Measurements from ENCODE around the gene HAUS7. TPM values are rescaled to one million over a fixed set of nuclear protein-coding genes. Genes with fewer than 3 reads are reported as not detected.

Gene HAUS7
- total and polyA plus RNA-seq, 8 donors: 1.8 to 75.3 (median 14.7) TPM

DNA sequence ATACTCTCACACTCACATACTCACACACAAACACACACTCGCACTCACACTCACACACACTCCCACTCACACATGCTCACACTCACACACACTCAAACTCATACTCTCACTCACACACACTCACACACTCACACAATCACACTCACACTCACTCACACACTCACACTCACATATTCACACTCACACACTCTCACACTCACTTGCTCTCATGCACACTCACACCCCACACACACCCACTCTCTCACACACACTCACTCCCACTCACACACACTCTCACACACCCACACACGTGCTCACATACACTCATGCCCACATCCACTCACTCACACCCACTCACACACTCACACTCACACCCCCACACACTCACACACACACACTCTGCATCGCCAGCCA lies 42.1 kb upstream of the HAUS7 start:
- Histone ChIP-seq H3K4me3 (no peak overlapping the region), H3K4me1 (peaks cover 0 to 4% (median 2%) of the 10 kb centered on the region in 4 donors), H3K27ac (no peak overlapping the region), H3K36me3 (no peaks in the 10 kb centered on the region), H3K27me3 (peaks cover 0 to 21% (median 14%) of the 10 kb centered on the region in 3 donors), H3K9me3 (no peaks in the 10 kb centered on the region)
- DNase-seq: no peak
- WGBS, 5 donors: 50 to 64% (median 61%) methylated on average over 2 to 3 of the region's 3 CpGs
- intact Hi-C loops (cut with DNase I; ENCODE audit: low total_unique reads): no loop called here
- no peak for TF ChIP-seq EP300 (IDR thresholded peaks at IDR 0.05)
- no peak for TF ChIP-seq CTCF (IDR thresholded peaks at IDR 0.05)
- no peak for TF ChIP-seq POLR2A (IDR thresholded peaks at IDR 0.05)
- TF ChIP-seq POLR2AphosphoS5 (IDR thresholded peaks at IDR 0.05): no peak

- 68 to 87% (median 83%) methylated on average over 6 to 17 of the region's 17 CpGs for WGBS, 5 donors
- no peak for TF ChIP-seq POLR2A (IDR thresholded peaks at IDR 0.05)
- TF ChIP-seq POLR2AphosphoS5 (IDR thresholded peaks at IDR 0.05): no peak
- no peak for TF ChIP-seq EP300 (IDR thresholded peaks at IDR 0.05)
- no peak for TF ChIP-seq CTCF (IDR thresholded peaks at IDR 0.05)
- Histone ChIP-seq H3K4me3 (no peak overlapping the region), H3K36me3 (no peaks in the 10 kb centered on the region), H3K27me3 (peaks cover 0 to 18% (median 8%) of the 10 kb centered on the region in 3 donors), H3K27ac (no peak overlapping the region), H3K4me1 (peaks cover 0 to 7% (median 3%) of the 10 kb centered on the region in 4 donors), H3K9me3 (no peaks in the 10 kb centered on the region)
- intact Hi-C loops (cut with DNase I; ENCODE audit: low total_unique reads): no loop called here
- DNase-seq: no peak
These were observed 41.6 kb upstream of the HAUS7 start for GRCh38 chrX:153511784-153512500.

DNA sequence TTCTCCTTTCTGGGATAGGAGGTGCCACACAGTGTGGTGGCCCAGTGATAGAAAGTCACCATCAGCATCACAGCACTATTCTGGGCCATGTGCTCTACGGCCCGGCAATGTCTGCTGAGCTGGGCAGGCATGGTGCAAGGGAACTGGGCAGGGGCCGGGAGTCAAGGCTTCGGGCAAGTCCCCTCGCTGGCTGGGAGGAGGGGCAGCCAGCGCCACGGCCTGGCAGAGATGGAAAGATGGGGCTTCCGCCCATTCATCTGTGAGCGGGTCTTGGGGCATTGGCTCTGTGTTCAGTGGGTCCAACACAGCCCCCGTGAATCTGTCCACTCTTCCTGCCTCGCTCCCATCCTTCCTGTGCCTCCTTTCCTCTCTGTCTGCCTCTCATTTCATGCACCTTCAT lies 40.0 kb upstream of the HAUS7 start:
- intact Hi-C loops (cut with DNase I; ENCODE audit: low total_unique reads): no loop called here
- DNase-seq: no peak
- TF ChIP-seq EP300 (IDR thresholded peaks at IDR 0.05): no peak
- no peak for TF ChIP-seq POLR2AphosphoS5 (IDR thresholded peaks at IDR 0.05)
- TF ChIP-seq POLR2A (IDR thresholded peaks at IDR 0.05): no peak
- TF ChIP-seq CTCF (IDR thresholded peaks at IDR 0.05): no peak
- peaks cover 0 to 7% (median 3%) of the 10 kb centered on the region in 4 donors for H3K4me1 ChIP-seq
- H3K27me3 ChIP-seq: peaks cover 0 to 18% (median 0%) of the 10 kb centered on the region in 3 donors
- 70 to 83% (median 74%) methylated on average over 10 to 11 of the region's 11 CpGs for WGBS, 5 donors
- H3K36me3 ChIP-seq: no peaks in the 10 kb centered on the region
- no peak overlapping the region for H3K27ac ChIP-seq
- H3K4me3 ChIP-seq: no peak overlapping the region
- no peaks in the 10 kb centered on the region for H3K9me3 ChIP-seq

DNA sequence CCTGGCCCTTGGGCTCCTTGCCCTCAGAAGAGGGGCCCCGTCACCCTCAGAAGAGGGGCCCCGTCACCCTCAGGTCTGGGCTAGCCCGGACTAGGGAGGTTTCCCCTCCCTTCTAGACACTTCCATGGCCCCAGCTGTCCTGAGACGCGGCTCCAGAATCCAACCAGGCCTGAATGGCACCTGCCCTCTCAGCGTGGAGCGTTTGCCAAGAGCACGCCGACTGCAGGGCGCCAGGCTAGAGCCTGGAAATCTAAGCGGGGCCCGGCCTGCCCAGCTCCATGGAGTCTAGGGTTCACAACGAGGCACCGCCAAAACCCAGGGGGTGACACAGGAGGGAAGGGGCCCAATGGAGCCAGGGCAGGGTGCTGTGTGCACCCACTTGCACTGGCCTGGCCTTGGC lies 39.2 kb upstream of the HAUS7 start:
- Histone ChIP-seq H3K4me1 (peaks cover 0 to 7% (median 3%) of the 10 kb centered on the region in 4 donors), H3K9me3 (no peaks in the 10 kb centered on the region), H3K36me3 (no peaks in the 10 kb centered on the region), H3K4me3 (no peak overlapping the region), H3K27ac (no peak overlapping the region), H3K27me3 (peaks cover 0 to 14% (median 0%) of the 10 kb centered on the region in 3 donors)
- no peak for DNase-seq
- TF ChIP-seq CTCF (IDR thresholded peaks at IDR 0.05) (no peak), POLR2AphosphoS5 (IDR thresholded peaks at IDR 0.05) (no peak), EP300 (IDR thresholded peaks at IDR 0.05) (no peak), POLR2A (IDR thresholded peaks at IDR 0.05) (no peak)
- intact Hi-C loops (cut with DNase I; ENCODE audit: low total_unique reads): no loop called here
- WGBS, 5 donors: 80 to 87% (median 85%) methylated on average over 2 to 14 of the region's 14 CpGs

Data from stomach (tissue), 9 donors.